HG02840 (cell line): ENCODE results near the gene CENPH.
"Not testable (repeated sequence)": the region's sequence is repeated elsewhere in the genome, so short reads cannot be mapped to it uniquely, and the experiment has no call there.

Experiments
- ATAC-seq: cut with Tn5 transposase; IDR thresholded peaks from one replicate; pipeline ENCODE4 v1.9.1; 2021; ENCODE audit warnings: mild to moderate bottlenecking, moderate library complexity, moderate number of reproducible peaks; ENCODE audit not compliant: unreplicated experiment, low FRiP score

Gene CENPH

GRCh38 chr5:69242215-69242927 is 53.0 kb downstream of the CENPH start:
- ATAC-seq: no peak

- no peak for ATAC-seq
Measured at GRCh38 chr5:69245031-69245430, 55.6 kb downstream of the CENPH start.

GRCh38 chr5:69248019-69248418 is 58.6 kb downstream of the CENPH start:
- no peak for ATAC-seq

- ATAC-seq: no peak
Measured at GRCh38 chr5:69250593-69250992, 61.2 kb downstream of the CENPH start.

- ATAC-seq: no peak
Measured at GRCh38 chr5:69252437-69252836, 63.1 kb downstream of the CENPH start.

- ATAC-seq: not testable (repeated sequence)
Measured at GRCh38 chr5:69255940-69256339, 66.6 kb downstream of the CENPH start.

- ATAC-seq: no peak
Measured at GRCh38 chr5:69257577-69257976, 68.2 kb downstream of the CENPH start.
